K562 (cell line): ENCODE results near the gene ANAPC2. TPM values are rescaled to one million over a fixed set of nuclear protein-coding genes. Genes with fewer than 3 reads are reported as not detected.

Source experiments
- ATAC-seq: fragments of 200-7000 bp; cut with Tn5 transposase; 3 replicates; pipeline ENCODE4 v1.9.1; 2020; ENCODE audit warnings: moderate library complexity
- BruUV-seq: library from RNA; stranded (reverse); fragments of 400-500 nt; replicated peaks from 2 replicates; lab custom pipeline; 2021; lab: Mats Ljungman, UMichigan
- CTCF ChIA-PET: fragments of 300-600 bp; formaldehyde crosslinking; extraction: SDS; loops from one replicate; lab custom pipeline; 2021; ENCODE audit warnings: low intra/inter-chr PET ratio; lab: Yijun Ruan, JAX
- POLR2A ChIA-PET: fragments of 300-600, 350-650 bp; sonication (Branson Sonifier 250); formaldehyde crosslinking; extraction: SDS; loops from one replicate; lab custom pipeline; 2021; ENCODE audit warnings: antibody characterized with exemption, inconsistent platforms; lab: Yijun Ruan, JAX
- DNase-seq, 4 experiments: peaks; one replicate each; pipeline versions ENCODE4 v3.0.0 to v3.0.0-alpha.2; 2011 to 2018; ENCODE audit warnings: low spot score in 3 of 4, mixed read lengths in 3 of 4; ENCODE audit errors: extremely low read depth in 1 of 4
- FAIRE-seq: peaks from 2 replicates; lab custom pipeline; 2011; peaks lifted over from hg19 to GRCh38; lab: Jason Lieb, UNC
- H2AFZ ChIP-seq: 2 replicates; pipeline ENCODE4 v1.6.0; 2011; ENCODE audit warnings: low read depth, low read length, control low read depth, inconsistent platforms
- H3K27ac ChIP-seq: fragments of 200-600 bp; 3 replicates; pipeline ENCODE4 v1.8.0; 2011; ENCODE audit warnings: low read depth, mild to moderate bottlenecking, control low read depth, inconsistent platforms, low read length, moderate library complexity, mixed read lengths; ENCODE audit errors: extremely low read depth
- H3K27me3 ChIP-seq, 2 experiments: fragments of 300-600 bp in 1 of 2; 2 replicates in 1 of 2; 3 replicates in 1 of 2; pipeline versions ENCODE4 v1.6.0 to v1.8.0; 2011; ENCODE audit warnings: inconsistent platforms in 2 of 2, low read length in 2 of 2, mild to moderate bottlenecking in 1 of 2, mixed read lengths in 1 of 2, moderate library complexity in 1 of 2; ENCODE audit not compliant: control insufficient read depth in 2 of 2, insufficient read depth in 2 of 2
- H3K36me3 ChIP-seq: fragments of 300-600 bp; 3 replicates; pipeline ENCODE4 v1.8.0; 2011; ENCODE audit warnings: mild to moderate bottlenecking, low read length, inconsistent platforms; ENCODE audit not compliant: control insufficient read depth, insufficient read depth
- H3K4me1 ChIP-seq, 2 experiments: fragments of 200-600 bp in 1 of 2; replicated peaks in 1 of 2; 2 replicates in 1 of 2; 3 replicates in 1 of 2; pipeline versions ENCODE4 v1.5.1 to v1.8.0; 2011; ENCODE audit warnings: inconsistent platforms in 2 of 2, low read length in 2 of 2, mild to moderate bottlenecking in 1 of 2, mixed read lengths in 1 of 2, moderate library complexity in 1 of 2; ENCODE audit not compliant: control insufficient read depth in 2 of 2, insufficient read depth in 2 of 2
- H3K4me2 ChIP-seq: 2 replicates; pipeline ENCODE4 v1.6.1; 2011; ENCODE audit warnings: low read length, control low read depth, inconsistent platforms, mixed read lengths; ENCODE audit not compliant: insufficient read depth
- H3K4me3 ChIP-seq: fragments of 200-600 bp; sonication (generic), shearing (Covaris generic); 2 replicates; pipeline ENCODE4 v1.5.1; 2016; ENCODE audit warnings: control low read depth, inconsistent platforms
- H3K79me2 ChIP-seq: fragments of 200-600 bp; 3 replicates; pipeline ENCODE4 v1.8.0; 2011; ENCODE audit warnings: low read length, inconsistent platforms; ENCODE audit not compliant: control insufficient read depth, insufficient read depth
- H3K9ac ChIP-seq, 2 experiments: 2 replicates each; pipeline versions ENCODE4 v1.6.0 to v1.6.1; 2011; ENCODE audit warnings: low read depth in 2 of 2, low read length in 2 of 2, control low read depth in 1 of 2, inconsistent platforms in 1 of 2, mild to moderate bottlenecking in 1 of 2, mixed read lengths in 1 of 2; ENCODE audit not compliant: insufficient read depth in 1 of 2
- H3K9me1 ChIP-seq: one replicate; pipeline ENCODE4 v1.6.0; 2011; ENCODE audit warnings: inconsistent platforms, mild to moderate bottlenecking, low read length, moderate library complexity; ENCODE audit not compliant: control insufficient read depth, insufficient read depth
- H3K9me3 ChIP-seq: replicated peaks from 2 replicates; pipeline ENCODE4 v1.5.1; 2011; ENCODE audit warnings: low read depth, low read length, inconsistent platforms; ENCODE audit not compliant: control insufficient read depth, insufficient read depth
- H4K20me1 ChIP-seq: replicated peaks from 2 replicates; pipeline ENCODE4 v1.6.1; 2011; ENCODE audit warnings: low read length, inconsistent platforms, mixed read lengths; ENCODE audit not compliant: control insufficient read depth, insufficient read depth
- ELF4 ChIP-seq: fragments of 450-650 bp; formaldehyde crosslinking; IDR thresholded peaks from 2 replicates; pipeline ENCODE4 v1.4.0; 2022; ENCODE audit warnings: missing genetic modification characterization
- HMGN3 ChIP-seq: IDR thresholded peaks from 2 replicates; pipeline ENCODE4 v1.6.1; 2011; ENCODE audit warnings: borderline replicate concordance, low read depth, mild to moderate bottlenecking, mixed read lengths, low read length; ENCODE audit not compliant: insufficient read length; ENCODE audit errors: extremely low read depth
- POLR2G ChIP-seq: fragments of 200-400 bp; formaldehyde crosslinking; IDR thresholded peaks from 2 replicates; pipeline ENCODE4 v1.6.1; 2017; ENCODE audit warnings: low read depth, mild to moderate bottlenecking, antibody characterized with exemption, low read length, moderate library complexity
- RB1 ChIP-seq: fragments of 450-650 bp; IDR thresholded peaks from 2 replicates; pipeline ENCODE4 v1.6.1; 2017; ENCODE audit warnings: low read depth, mild to moderate bottlenecking
- RBM15 ChIP-seq: fragments of 200-400 bp; formaldehyde crosslinking; IDR thresholded peaks from 2 replicates; pipeline ENCODE4 v1.6.1; 2018; ENCODE audit warnings: mild to moderate bottlenecking, low read length, moderate library complexity; ENCODE audit not compliant: insufficient read depth
- SRSF7 ChIP-seq: fragments of 200-400 bp; formaldehyde crosslinking; optimal IDR thresholded peaks from 2 replicates; pipeline ENCODE3; 2017; ENCODE audit warnings: mild to moderate bottlenecking, low read depth, low read length
- WGBS: fragments of 100-300 bp; shearing (Covaris generic); methylation state at CpG from one replicate; pipeline ENCODE4 v1.1.6; 2016; ENCODE audit warnings: low coverage, mixed read lengths; ENCODE audit not compliant: insufficient coverage; ENCODE audit errors: missing lambda C conversion rate; 5-methylcytosine and 5-hydroxymethylcytosine counted together
- in situ Hi-C: fragments of 300-500 bp; cut with MboI; formaldehyde crosslinking; loops from 4 replicates; pipeline ENCODE4 v1.15.0; 2018; ENCODE audit warnings: inconsistent platforms, mixed read lengths
- intact Hi-C: fragments of 100-400 bp; cut with micrococcal nuclease; formaldehyde crosslinking; loops from 2 replicates; pipeline ENCODE4 v1.14.2; 2022
- polyA plus RNA-seq, 8 experiments: library from polyadenylated mRNA; depleted of rRNA in 4 of 8; stranded (reverse) in 5 of 8; unstranded in 3 of 8; fragments of >200 nt; fragmentation: Nextera tagmentation in 2 of 8; fragmentation: Illumina TruSeq in 1 of 8; extraction: Ambion mirVana in 2 of 8; extraction: Trizol in 1 of 8; gene quantifications; 2 replicates each; pipeline versions ENCODE4 v1.2.1 to v1.2.3, GENCODE V29; 2011 to 2014; ENCODE audit warnings: inconsistent platforms in 1 of 8, missing spikeins in 1 of 8
- total RNA-seq, 7 experiments: library from RNA; depleted of rRNA in 6 of 7; stranded (reverse); fragments of >200 nt in 6 of 7; fragmentation: Illumina TruSeq in 2 of 7; extraction: Trizol in 2 of 7; gene quantifications; 2 replicates each; pipeline versions ENCODE4 v1.2.1 to v1.2.3, GENCODE V29; 2011 to 2021; ENCODE audit warnings: low replicate concordance in 1 of 7
- TF ChIP-seq, protein P1 (sequence below): fragments of 250-450 bp; sonication (Bioruptor Pico); IDR thresholded peaks from 2 replicates; pipeline ENCODE4 v1.4.0; 2020; ENCODE audit warnings: mild to moderate bottlenecking, moderate library complexity
- TF ChIP-seq, protein P2 (sequence below): sonication (generic); formaldehyde crosslinking; IDR thresholded peaks from 2 replicates; pipeline ENCODE4 v1.8.1; 2023; ENCODE audit warnings: mild to moderate bottlenecking, missing genetic modification reagents
- TF ChIP-seq, protein P3 (sequence below): sonication (generic); formaldehyde crosslinking; IDR thresholded peaks from 2 replicates; pipeline ENCODE4 v1.8.0; 2022; ENCODE audit warnings: mild to moderate bottlenecking, missing genetic modification reagents, borderline replicate concordance

Gene ANAPC2
- total and polyA plus RNA-seq, 9 of the 15 experiments (the other 6 are each of a cell fraction or from before 2014, with no cell fraction given): 0.11 to 56.5 (median 17.1) TPM; not detected in 1

DNA sequence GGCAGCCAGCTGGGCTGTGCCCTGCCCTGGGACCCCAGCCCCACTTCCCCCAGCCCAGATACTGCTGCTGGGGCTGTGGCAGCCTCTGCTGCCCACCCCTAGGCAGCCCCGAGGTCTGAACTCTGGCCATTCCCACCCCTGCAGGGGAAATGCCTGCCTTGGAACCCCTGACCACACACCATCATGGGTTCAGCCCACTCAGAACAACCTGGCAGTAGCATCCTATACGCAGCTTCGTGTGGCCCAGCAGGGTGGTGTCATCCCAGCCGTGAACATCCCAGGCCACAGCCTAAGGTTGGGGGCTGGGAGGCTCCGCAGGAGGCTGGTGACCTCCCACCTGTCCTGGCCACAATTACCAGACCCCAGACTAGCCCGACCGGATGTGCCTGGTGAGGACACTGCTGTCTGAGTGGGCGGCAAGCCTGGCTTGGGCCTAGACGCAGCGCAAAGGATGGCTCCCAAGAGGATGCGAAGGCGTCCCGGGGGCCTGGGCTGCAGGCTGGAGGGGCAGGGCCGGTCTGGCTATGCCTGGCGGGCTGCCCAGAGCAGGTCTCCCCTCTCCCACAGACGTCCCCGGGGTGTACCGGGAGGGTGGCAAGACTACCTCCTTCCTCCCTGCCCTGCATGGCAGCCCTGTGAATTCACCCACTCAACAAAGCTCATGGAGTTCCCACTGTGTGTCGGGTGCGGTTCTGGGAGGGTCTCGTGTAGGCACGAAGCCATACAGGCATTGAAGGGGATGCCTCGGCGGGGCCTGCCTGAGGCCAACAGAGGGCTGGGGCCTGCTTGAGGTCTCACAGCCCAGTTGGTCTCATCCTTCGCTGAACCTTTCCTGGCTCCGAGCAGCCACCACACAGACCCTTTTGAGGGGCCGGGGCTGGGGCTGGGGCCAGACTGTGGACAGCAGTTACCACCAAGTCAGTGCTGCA lies 40.9 kb upstream of the ANAPC2 start:
- Histone ChIP-seq H4K20me1 (no peaks in the 10 kb centered on the region), H3K36me3 (no peaks in the 10 kb centered on the region), H2AFZ (no peak overlapping the region), H3K27ac (no peak overlapping the region), H3K79me2 (no peaks in the 10 kb centered on the region), H3K4me1 (peaks cover 13 to 99% of the 10 kb centered on the region in 2 experiments), H3K9me3 (no peaks in the 10 kb centered on the region), H3K27me3 (no peaks in the 10 kb centered on the region), H3K4me2 (no peak overlapping the region), H3K9ac (peak overlapping the region in 1 of 2 experiments; percentile 74; a peak in 2 of 4 replicates), H3K9me1 (no peaks in the 10 kb centered on the region), H3K4me3 (no peak overlapping the region)
- in situ Hi-C loops: loop anchor here (5.0 to 25.0 kb wide), 3 partner anchors 42 to 442 kb away; partner anchors contain the start of genes ANAPC2, CCDC183, SSNA1 and TMEM141
- WGBS: 55% methylated on average over 21 of the region's 27 CpGs
- BruUV-seq: no TSS peak
- intact Hi-C loops: no loop called here
- no peak for ATAC-seq
- FAIRE-seq: no peak
- no peak for DNase-seq
- CTCF ChIA-PET: interaction anchor here (0.7 to 2.6 kb wide), 3 partner anchors 40 to 181 kb away, joined by 3 to 19 read pairs (median 4); partner anchors contain the start of genes ANAPC2 and SSNA1
- POLR2A ChIA-PET: interaction anchor here (0.5 to 1.6 kb wide), 4 partner anchors 12 to 355 kb away, joined by 3 to 9 read pairs (median 3); partner anchors contain the start of gene TUBB4B
- TF ChIP-seq, protein P1, sequence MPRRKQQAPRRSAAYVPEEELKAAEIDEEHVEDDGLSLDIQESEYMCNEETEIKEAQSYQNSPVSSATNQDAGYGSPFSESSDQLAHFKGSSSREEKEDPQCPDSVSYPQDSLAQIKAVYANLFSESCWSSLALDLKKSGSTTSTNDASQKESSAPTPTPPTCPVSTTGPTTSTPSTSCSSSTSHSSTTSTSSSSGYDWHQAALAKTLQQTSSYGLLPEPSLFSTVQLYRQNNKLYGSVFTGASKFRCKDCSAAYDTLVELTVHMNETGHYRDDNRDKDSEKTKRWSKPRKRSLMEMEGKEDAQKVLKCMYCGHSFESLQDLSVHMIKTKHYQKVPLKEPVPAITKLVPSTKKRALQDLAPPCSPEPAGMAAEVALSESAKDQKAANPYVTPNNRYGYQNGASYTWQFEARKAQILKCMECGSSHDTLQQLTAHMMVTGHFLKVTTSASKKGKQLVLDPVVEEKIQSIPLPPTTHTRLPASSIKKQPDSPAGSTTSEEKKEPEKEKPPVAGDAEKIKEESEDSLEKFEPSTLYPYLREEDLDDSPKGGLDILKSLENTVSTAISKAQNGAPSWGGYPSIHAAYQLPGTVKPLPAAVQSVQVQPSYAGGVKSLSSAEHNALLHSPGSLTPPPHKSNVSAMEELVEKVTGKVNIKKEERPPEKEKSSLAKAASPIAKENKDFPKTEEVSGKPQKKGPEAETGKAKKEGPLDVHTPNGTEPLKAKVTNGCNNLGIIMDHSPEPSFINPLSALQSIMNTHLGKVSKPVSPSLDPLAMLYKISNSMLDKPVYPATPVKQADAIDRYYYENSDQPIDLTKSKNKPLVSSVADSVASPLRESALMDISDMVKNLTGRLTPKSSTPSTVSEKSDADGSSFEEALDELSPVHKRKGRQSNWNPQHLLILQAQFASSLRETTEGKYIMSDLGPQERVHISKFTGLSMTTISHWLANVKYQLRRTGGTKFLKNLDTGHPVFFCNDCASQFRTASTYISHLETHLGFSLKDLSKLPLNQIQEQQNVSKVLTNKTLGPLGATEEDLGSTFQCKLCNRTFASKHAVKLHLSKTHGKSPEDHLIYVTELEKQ: no peak
- TF ChIP-seq, protein P2, sequence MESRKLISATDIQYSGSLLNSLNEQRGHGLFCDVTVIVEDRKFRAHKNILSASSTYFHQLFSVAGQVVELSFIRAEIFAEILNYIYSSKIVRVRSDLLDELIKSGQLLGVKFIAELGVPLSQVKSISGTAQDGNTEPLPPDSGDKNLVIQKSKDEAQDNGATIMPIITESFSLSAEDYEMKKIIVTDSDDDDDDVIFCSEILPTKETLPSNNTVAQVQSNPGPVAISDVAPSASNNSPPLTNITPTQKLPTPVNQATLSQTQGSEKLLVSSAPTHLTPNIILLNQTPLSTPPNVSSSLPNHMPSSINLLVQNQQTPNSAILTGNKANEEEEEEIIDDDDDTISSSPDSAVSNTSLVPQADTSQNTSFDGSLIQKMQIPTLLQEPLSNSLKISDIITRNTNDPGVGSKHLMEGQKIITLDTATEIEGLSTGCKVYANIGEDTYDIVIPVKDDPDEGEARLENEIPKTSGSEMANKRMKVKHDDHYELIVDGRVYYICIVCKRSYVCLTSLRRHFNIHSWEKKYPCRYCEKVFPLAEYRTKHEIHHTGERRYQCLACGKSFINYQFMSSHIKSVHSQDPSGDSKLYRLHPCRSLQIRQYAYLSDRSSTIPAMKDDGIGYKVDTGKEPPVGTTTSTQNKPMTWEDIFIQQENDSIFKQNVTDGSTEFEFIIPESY (CRISPR knock-in tag): peak; percentile 26; the same call in 1 of the 2 replicates
- peak; percentile 40; the same call in 1 of the 2 replicates for TF ChIP-seq POLR2G
- no peak for TF ChIP-seq SRSF7
- TF ChIP-seq, protein P3, sequence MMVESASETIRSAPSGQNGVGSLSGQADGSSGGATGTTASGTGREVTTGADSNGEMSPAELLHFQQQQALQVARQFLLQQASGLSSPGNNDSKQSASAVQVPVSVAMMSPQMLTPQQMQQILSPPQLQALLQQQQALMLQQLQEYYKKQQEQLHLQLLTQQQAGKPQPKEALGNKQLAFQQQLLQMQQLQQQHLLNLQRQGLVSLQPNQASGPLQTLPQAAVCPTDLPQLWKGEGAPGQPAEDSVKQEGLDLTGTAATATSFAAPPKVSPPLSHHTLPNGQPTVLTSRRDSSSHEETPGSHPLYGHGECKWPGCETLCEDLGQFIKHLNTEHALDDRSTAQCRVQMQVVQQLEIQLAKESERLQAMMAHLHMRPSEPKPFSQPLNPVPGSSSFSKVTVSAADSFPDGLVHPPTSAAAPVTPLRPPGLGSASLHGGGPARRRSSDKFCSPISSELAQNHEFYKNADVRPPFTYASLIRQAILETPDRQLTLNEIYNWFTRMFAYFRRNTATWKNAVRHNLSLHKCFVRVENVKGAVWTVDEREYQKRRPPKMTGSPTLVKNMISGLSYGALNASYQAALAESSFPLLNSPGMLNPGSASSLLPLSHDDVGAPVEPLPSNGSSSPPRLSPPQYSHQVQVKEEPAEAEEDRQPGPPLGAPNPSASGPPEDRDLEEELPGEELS (CRISPR knock-in tag): 0 out of 2 replicates have a peak, but pooled peaks have one; percentile 29
- TF ChIP-seq ELF4 (CRISPR knock-in tag): no peak
- no peak for TF ChIP-seq RBM15
- no peak for TF ChIP-seq RB1
- peak; percentile 57 for TF ChIP-seq HMGN3
